Upper lobe of left lung (tissue), 6 donors: ENCODE measurements around the gene MEGF11. TPM values are rescaled to one million over a fixed set of nuclear protein-coding genes. Genes with fewer than 3 reads are reported as not detected.

ENCODE experiments used
- ATAC-seq, 2 donors: fragments of 200-7000 bp; cut with Tn5 transposase; one replicate each; pipeline ENCODE4 v1.9.1; 2022; ENCODE audit warnings: mild to moderate bottlenecking in 2 of 2, moderate library complexity in 2 of 2; ENCODE audit not compliant: low FRiP score in 2 of 2
- DNase-seq, 2 donors: peaks; one replicate each; pipeline ENCODE4 v3.0.0-alpha.2; 2019 to 2020
- H3K27ac ChIP-seq, 4 donors: fragments of 200-600 bp; sonication (generic); one replicate each; pipeline ENCODE4 v1.5.1; 2016 to 2019
- H3K27me3 ChIP-seq, 4 donors: fragments of 200-600 bp; sonication (generic); one replicate each; pipeline ENCODE4 v1.5.1; 2017 to 2019
- H3K36me3 ChIP-seq, 4 donors: fragments of 200-600 bp; sonication (generic); one replicate each; pipeline ENCODE4 v1.5.1; 2016 to 2019
- H3K4me1 ChIP-seq, 4 donors: fragments of 200-600 bp; sonication (generic); one replicate each; pipeline ENCODE4 v1.5.1; 2018 to 2019
- H3K4me3 ChIP-seq, 4 donors: fragments of 200-600 bp; sonication (generic); one replicate each; pipeline ENCODE4 v1.5.1; 2017 to 2019; ENCODE audit warnings: mild to moderate bottlenecking in 2 of 4, moderate library complexity in 1 of 4
- H3K9me3 ChIP-seq, 4 donors: fragments of 200-600 bp; sonication (generic); one replicate each; pipeline ENCODE4 v1.5.1; 2018 to 2019
- EP300 ChIP-seq, 4 donors: sonication (generic); formaldehyde crosslinking; IDR thresholded peaks; one replicate each; pipeline ENCODE4 v1.5.1; 2017; ENCODE audit warnings: antibody characterized with exemption in 4 of 4, control low read depth in 2 of 4
- POLR2A ChIP-seq, 4 donors: fragments of 450-650 bp; IDR thresholded peaks; one replicate each; pipeline ENCODE4 v1.5.1; 2016 to 2017; ENCODE audit warnings: antibody characterized with exemption in 4 of 4, mild to moderate bottlenecking in 2 of 4
- POLR2AphosphoS5 ChIP-seq, 2 donors: sonication (generic); formaldehyde crosslinking; IDR thresholded peaks; one replicate each; pipeline ENCODE4 v1.5.1; 2017; ENCODE audit warnings: antibody characterized with exemption in 2 of 2
- WGBS, 2 donors: methylation state at CpG; one replicate each; pipeline ENCODE4 v1.1.5; 2017 to 2018; 5-methylcytosine and 5-hydroxymethylcytosine counted together
- total RNA-seq, 6 donors: library from RNA; depleted of rRNA in 4 of 6; stranded (reverse); fragments of >200 nt in 4 of 6; gene quantifications; one replicate each; pipeline versions ENCODE4 v1.1.0 to v1.2.1, GENCODE V29; 2016 to 2021
- TF ChIP-seq, protein P1 (sequence below), 6 experiments: fragments of 450-650 bp in 4 of 6; fragments of 200-600 bp in 2 of 6; sonication (generic) in 2 of 6; IDR thresholded peaks; one replicate each; pipeline ENCODE4 v1.5.1; 2016 to 2019; ENCODE audit warnings: antibody characterized with exemption in 6 of 6
- donor health status: DM: no; HTN: no; CAD: no; lungs with moderate emphysema.
- donor health status: DM: no; HTN: yes; CAD: no; lungs with severe emphysema.

The MEGF11 gene
- total RNA-seq, 6 donors from 2014 or later, result 1.5 to 4.0 (median 3.5) TPM; not detected in 3

GRCh38 chr15:66164788-66165187 lies 88.8 kb downstream of the MEGF11 start:
- no peaks in the 10 kb centered on the region for H3K36me3 ChIP-seq
- no peak overlapping the region for H3K27ac ChIP-seq
- H3K27me3 ChIP-seq, result no peaks in the 10 kb centered on the region
- H3K4me1 ChIP-seq, result no peaks in the 10 kb centered on the region
- DNase-seq (no peak), ATAC-seq (no peak)
- TF ChIP-seq POLR2AphosphoS5 (IDR thresholded peaks at IDR 0.05) (no peak), EP300 (IDR thresholded peaks at IDR 0.05) (no peak), POLR2A (IDR thresholded peaks at IDR 0.05) (no peak)
- TF ChIP-seq, protein P1, sequence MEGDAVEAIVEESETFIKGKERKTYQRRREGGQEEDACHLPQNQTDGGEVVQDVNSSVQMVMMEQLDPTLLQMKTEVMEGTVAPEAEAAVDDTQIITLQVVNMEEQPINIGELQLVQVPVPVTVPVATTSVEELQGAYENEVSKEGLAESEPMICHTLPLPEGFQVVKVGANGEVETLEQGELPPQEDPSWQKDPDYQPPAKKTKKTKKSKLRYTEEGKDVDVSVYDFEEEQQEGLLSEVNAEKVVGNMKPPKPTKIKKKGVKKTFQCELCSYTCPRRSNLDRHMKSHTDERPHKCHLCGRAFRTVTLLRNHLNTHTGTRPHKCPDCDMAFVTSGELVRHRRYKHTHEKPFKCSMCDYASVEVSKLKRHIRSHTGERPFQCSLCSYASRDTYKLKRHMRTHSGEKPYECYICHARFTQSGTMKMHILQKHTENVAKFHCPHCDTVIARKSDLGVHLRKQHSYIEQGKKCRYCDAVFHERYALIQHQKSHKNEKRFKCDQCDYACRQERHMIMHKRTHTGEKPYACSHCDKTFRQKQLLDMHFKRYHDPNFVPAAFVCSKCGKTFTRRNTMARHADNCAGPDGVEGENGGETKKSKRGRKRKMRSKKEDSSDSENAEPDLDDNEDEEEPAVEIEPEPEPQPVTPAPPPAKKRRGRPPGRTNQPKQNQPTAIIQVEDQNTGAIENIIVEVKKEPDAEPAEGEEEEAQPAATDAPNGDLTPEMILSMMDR (IDR thresholded peaks at IDR 0.05), result no peak
- 80 to 91% methylated on average over 4 of the region's 4 CpGs for WGBS, 2 donors
- no peak overlapping the region for H3K4me3 ChIP-seq
- no peaks in the 10 kb centered on the region for H3K9me3 ChIP-seq

- ATAC-seq (no peak), DNase-seq (no peak)
- WGBS, 2 donors, result 86 to 87% methylated on average over 9 of the region's 9 CpGs
- Histone ChIP-seq H3K27me3 (no peaks in the 10 kb centered on the region), H3K4me1 (no peaks in the 10 kb centered on the region), H3K9me3 (no peaks in the 10 kb centered on the region), H3K36me3 (no peaks in the 10 kb centered on the region), H3K27ac (no peak overlapping the region), H3K4me3 (no peak overlapping the region)
- no peak for TF ChIP-seq POLR2AphosphoS5 (IDR thresholded peaks at IDR 0.05)
- TF ChIP-seq, protein P1 (IDR thresholded peaks at IDR 0.05), result no peak
- no peak for TF ChIP-seq POLR2A (IDR thresholded peaks at IDR 0.05)
- TF ChIP-seq EP300 (IDR thresholded peaks at IDR 0.05), result no peak
These were observed 90.0 kb downstream of the MEGF11 start for GRCh38 chr15:66163553-66163952.

DNA sequence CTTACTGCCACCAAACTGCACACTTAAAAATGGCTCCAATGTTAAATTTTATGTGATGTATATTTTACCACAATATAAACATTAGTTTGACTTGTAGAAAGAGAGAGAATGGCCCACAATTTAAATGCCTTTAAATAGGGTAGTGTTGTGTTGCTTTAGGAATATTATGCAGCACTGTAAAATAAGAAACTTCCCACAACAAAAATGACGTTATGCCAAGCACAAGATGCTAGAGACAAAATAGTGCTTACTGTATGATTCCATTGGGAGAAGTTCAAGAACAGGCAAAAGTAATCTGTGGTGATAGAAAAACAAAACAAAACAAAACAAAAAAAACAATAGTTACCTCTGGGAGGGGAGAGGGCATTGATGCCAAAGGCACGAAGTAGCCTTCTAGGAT lies 91.3 kb downstream of the MEGF11 start:
- no peaks in the 10 kb centered on the region for H3K36me3 ChIP-seq
- H3K27ac ChIP-seq, result no peak overlapping the region
- ATAC-seq, result no peak
- H3K27me3 ChIP-seq, result no peaks in the 10 kb centered on the region
- no peaks in the 10 kb centered on the region for H3K4me1 ChIP-seq
- no peaks in the 10 kb centered on the region for H3K9me3 ChIP-seq
- WGBS, 2 donors, result 68 to 83% methylated on average over 2 of the region's 2 CpGs
- no peak overlapping the region for H3K4me3 ChIP-seq
- DNase-seq, result no peak
- TF ChIP-seq POLR2A (IDR thresholded peaks at IDR 0.05), result no peak
- no peak for TF ChIP-seq EP300 (IDR thresholded peaks at IDR 0.05)
- TF ChIP-seq POLR2AphosphoS5 (IDR thresholded peaks at IDR 0.05), result no peak
- TF ChIP-seq, protein P1 (IDR thresholded peaks at IDR 0.05), result no peak

GRCh38 chr15:66161575-66162118 lies 91.9 kb downstream of the MEGF11 start:
- DNase-seq (no peak), ATAC-seq (no peak)
- 72 to 85% methylated on average over 5 of the region's 5 CpGs for WGBS, 2 donors
- Histone ChIP-seq H3K27me3 (no peaks in the 10 kb centered on the region), H3K9me3 (no peaks in the 10 kb centered on the region), H3K4me3 (no peak overlapping the region), H3K4me1 (no peaks in the 10 kb centered on the region), H3K36me3 (no peaks in the 10 kb centered on the region), H3K27ac (no peak overlapping the region)
- TF ChIP-seq EP300 (IDR thresholded peaks at IDR 0.05) (no peak), POLR2A (IDR thresholded peaks at IDR 0.05) (no peak), POLR2AphosphoS5 (IDR thresholded peaks at IDR 0.05) (no peak)
- TF ChIP-seq, protein P1 (IDR thresholded peaks at IDR 0.05), result no peak

DNA sequence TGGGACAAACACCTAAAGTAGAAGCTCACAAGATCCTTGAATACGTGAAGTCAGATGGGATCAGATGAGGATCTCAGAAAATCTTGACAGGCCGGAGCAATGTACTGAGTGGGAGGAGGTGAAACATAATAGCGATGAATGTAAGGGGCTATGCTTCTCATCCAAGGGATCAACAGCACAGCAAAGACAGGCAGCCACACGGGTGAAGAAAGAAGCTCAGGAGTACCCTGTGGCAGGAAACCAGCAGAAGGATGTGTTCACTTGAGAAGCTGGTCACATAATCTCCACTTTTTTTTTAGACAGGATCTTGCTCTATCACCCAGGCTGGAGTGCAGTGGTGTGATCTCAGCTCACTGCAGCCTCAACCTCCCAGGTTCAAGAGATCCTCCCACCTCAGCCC lies 92.4 kb downstream of the MEGF11 start:
- Histone ChIP-seq H3K36me3 (no peaks in the 10 kb centered on the region), H3K4me1 (no peaks in the 10 kb centered on the region), H3K27ac (no peak overlapping the region), H3K4me3 (no peak overlapping the region), H3K9me3 (no peaks in the 10 kb centered on the region), H3K27me3 (no peaks in the 10 kb centered on the region)
- ATAC-seq, result no peak
- 76 to 78% methylated on average over 4 of the region's 4 CpGs for WGBS, 2 donors
- TF ChIP-seq, protein P1 (IDR thresholded peaks at IDR 0.05), result no peak
- TF ChIP-seq EP300 (IDR thresholded peaks at IDR 0.05) (no peak), POLR2AphosphoS5 (IDR thresholded peaks at IDR 0.05) (no peak), POLR2A (IDR thresholded peaks at IDR 0.05) (no peak)
- DNase-seq, result no peak
